ENCODE measurements around the gene PRR33.
"Not testable (repeated sequence)": the region's sequence is repeated elsewhere in the genome, so short reads cannot be mapped to it uniquely, and the experiment has no call there.

The PRR33 gene

DNA sequence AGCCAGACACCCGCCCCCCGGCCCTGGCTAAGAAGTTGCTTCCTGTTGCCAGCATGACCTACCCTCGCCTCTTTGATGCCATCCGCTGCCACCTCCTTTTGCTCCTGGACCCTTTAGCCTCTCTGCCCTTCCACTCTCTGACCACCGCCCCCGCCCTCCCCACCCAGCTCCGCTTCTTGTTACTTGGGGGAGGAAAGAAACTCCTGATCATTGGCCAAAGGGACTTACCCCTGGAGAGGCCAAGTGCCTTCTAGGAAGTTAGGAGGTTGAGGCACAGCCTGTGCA lies at the start of gene PRR33:
Gene PRR33 (minus strand): TSS at position 65 of the 285 bp plus-strand sequence. CDS start 1,311 bp downstream, outside the sequence.
- no peak for DNase-seq (ENCODE audit: low read depth in 2 of 2)

GRCh38 chr11:1939788-1940187 lies 48.1 kb upstream of the PRR33 start:
- not testable (repeated sequence) for DNase-seq (ENCODE audit: low read depth in 2 of 2)

- DNase-seq (ENCODE audit: low read depth in 2 of 2): no peak
Observed at GRCh38 chr11:1939006-1939625, 47.4 kb upstream of the PRR33 start.

DNA sequence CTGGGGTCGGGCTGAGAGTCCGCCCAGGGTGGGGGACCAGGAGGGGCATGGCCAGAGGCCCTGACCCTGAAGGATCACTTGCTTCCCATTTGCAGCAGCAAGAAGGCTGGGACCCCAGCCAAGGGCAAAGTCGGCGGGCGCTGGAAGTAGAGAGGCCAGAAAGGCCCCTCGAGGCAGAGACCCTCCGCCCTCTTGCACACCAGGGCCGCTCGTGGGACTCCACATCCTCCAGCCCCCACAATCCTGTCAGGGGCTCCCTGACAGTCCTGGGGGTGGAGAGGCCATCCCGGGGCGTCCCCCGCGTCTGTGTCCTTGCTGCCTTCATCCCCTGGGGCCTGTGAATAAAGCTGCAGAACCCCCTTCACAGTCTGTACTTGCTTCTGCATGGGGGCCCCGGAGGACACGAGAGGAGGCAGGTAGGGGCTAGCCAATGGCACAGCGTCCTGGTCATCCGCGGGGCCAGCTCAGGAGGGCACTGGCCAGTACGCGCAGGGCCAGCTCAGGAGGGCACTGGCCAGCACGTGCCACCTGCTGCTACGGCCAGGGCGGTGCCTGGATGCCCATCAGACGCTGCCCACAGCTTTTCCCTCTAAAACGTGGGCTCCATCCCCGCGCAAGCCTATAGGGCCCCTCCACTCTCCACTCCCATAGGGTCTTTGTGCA lies 46.8 kb upstream of the PRR33 start:
- no peak for DNase-seq (ENCODE audit: low read depth in 2 of 2)

DNA sequence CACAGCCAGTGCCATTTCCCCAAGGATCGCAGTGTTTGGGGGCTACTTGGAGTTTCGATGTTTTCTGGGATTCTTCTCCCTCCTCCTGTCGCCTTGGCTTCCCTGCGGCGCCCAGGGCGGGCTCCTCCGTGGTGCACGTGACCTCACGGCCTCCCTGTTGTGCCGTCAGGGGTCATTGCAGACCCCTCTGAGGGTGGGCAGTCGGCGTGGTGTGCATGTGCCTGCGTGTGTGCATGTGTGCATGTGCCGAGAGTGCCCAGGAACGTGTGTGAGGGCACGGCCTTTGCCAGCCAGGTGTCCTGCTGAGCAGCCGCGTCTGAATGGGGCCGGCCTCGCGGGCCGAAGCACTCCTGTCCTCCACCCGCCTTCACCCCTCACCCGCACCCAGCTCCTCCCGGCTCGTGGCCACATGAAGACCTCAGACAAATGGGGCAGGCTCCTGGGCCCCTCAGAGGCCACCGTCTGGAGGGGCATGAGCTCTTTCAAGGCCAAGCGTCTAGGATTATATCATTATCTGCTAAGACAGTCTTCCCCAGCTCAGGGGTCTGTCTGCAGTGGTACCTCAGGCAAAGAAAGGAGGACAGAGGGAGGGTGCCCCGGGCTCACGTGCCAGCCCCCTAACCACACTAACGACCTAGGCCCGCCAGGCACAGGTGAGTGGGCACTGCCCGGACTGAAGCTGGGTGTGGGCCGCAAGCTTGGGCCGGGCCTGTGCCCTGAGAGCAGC lies 46.1 kb upstream of the PRR33 start:
- DNase-seq (ENCODE audit: low read depth in 2 of 2): no peak

GRCh38 chr11:1936781-1937615 lies 45.3 kb upstream of the PRR33 start:
- no peak for DNase-seq (ENCODE audit: low read depth in 2 of 2)

- no peak for DNase-seq (ENCODE audit: low read depth in 2 of 2)
Observed at GRCh38 chr11:1936072-1936780, 44.5 kb upstream of the PRR33 start.

DNA sequence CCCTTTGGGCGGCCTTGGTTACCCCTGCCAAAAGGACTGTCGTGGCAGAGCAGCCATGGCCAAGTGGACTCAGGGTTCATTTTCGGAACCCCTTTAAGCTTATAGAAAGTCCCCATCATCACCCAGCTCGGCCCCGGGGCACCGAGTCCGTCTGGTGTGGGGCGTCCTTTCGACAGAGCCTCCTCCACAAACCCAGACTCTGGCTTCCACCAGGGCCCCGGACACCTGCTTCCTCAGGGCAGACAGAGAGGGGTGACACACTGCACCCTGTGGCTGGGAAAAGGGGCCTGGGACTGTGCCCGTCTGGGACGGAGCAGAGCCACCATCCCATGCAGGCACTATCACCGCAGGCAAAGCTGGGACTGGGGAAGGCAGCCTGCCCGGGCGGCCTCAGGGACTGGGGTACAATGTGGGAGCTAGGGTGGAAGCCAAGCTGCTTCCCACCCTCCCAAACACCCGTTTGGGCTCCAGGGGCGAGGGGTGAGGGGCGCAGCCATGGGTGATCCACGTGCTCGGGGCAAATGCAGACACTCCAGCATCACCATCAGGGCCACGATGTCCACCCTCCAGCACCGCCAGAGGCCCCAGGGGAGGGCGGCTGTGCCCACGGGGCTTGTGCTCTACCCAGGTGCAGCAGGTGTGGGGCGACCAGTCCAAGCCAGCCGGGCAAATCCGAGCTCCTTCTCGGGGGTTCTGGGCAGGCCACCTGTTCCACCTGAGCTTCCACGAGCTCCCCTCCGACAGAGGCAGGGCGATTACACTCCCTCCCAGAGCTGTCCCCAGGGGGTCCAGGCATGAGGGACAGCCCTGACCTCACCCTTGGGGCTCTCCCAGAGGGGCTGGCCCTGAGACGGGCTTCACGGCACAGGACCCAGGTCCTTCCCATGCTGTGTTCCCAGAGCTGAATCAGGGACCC lies 43.7 kb upstream of the PRR33 start:
- DNase-seq (ENCODE audit: low read depth in 2 of 2): no peak

DNA sequence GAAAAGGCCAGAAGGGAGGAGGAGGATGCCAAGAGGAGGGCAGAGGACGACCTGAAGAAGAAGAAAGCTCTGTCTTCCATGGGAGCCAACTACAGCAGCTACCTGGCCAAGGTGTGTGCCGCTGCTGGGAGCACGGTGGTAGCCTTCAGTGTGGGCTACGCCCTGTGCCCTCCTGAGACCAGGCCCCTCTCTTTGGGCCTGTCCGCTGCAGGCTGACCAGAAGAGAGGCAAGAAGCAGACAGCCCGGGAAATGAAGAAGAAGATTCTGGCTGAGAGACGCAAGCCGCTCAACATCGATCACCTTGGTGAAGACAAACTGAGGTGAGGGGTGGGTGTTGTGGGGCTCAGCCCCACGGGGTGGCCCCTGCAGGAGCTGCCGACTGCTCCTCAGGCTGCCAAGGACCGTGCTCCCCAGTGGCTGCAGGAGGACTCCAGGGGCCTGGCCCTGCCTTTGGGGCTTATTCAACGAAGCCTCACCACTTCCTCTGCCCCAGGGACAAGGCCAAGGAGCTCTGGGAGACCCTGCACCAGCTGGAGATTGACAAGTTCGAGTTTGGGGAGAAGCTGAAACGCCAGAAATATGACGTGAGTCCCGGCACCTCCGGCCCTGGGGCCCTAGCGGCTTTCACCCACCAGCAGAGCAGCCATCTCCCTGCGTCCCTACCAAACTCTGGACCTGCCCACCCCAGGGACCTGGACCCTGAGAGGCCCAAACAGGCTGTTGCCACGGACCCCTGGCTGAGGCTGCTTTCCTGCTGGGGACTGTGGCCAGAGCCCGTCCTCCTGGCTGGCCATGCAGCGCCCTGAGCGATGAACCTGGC lies 42.9 kb upstream of the PRR33 start:
- DNase-seq (ENCODE audit: low read depth in 2 of 2): no peak

GRCh38 chr11:1933416-1934334 lies 42.0 kb upstream of the PRR33 start:
- DNase-seq (ENCODE audit: low read depth in 2 of 2): no peak

- no peak for DNase-seq (ENCODE audit: low read depth in 2 of 2)
Observed at GRCh38 chr11:1932681-1933080, 41.0 kb upstream of the PRR33 start.

DNA sequence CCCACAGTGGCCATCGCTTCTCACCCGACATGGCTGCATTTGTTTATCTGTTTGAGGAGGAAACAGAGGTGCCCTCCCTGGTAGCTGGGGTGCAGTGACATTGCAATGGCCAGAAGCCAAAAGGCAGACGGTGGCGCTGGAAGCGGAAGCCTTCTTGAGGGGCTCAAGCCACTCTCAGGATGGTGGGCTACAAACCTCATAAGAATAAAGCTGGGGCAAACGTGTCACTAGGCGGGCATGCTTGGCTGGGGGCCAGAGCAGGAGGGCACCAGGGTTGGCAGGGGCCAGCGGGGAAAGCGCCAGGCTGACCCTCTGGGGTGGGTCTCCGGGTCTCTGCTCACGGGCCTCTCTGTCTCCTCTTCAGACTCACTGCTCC lies 40.4 kb upstream of the PRR33 start:
- DNase-seq (ENCODE audit: low read depth in 2 of 2): no peak

GRCh38 chr11:1931341-1932104 lies 39.8 kb upstream of the PRR33 start:
- DNase-seq (ENCODE audit: low read depth in 2 of 2): no peak

- DNase-seq (ENCODE audit: low read depth in 2 of 2): no peak
Observed at GRCh38 chr11:1930462-1930830, 38.8 kb upstream of the PRR33 start.

DNA sequence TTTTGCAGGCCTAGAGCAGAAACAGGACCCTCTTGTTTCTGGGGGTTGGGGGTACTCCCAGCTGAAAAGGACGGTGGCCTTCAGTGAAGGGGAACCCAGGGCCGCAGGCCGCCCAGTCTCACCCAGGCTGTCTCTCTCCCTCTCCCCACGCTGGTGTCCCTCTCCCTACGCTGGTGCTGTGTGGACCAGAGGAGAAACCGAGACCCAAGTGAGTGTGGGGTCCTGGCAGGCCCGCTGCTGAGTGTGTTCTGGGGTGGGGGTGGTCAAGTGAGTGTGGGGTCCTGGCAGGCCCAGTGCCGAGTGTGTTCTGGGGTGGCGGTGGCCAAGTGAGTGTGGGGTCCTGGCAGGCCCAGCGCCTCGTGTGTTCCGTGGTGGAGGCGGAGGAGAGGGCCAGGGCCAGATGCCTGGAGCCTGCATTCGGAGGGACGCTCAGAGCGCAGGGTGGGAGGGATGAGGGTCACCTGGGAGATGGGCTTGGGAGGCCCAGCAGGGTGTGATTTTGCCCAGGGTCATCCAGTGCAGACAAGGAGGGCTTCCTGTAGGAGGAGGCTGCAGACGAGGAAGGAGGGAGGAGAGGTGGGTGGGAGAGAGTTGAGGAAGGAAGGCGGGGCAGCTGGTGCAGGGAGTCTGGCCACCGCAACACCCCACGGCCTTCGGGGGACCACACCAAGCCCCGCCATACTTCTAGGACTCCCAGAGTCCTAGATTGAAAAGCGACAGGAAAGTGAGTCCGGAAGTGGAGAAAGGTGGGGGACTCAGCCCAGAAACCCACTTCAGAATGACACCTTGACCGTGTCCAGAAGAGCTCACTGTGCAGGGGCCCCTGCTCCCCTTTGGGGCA lies 38.1 kb upstream of the PRR33 start:
- DNase-seq (ENCODE audit: low read depth in 2 of 2): no peak

GRCh38 chr11:1928891-1929541 lies 37.3 kb upstream of the PRR33 start:
- no peak for DNase-seq (ENCODE audit: low read depth in 2 of 2)

DNA sequence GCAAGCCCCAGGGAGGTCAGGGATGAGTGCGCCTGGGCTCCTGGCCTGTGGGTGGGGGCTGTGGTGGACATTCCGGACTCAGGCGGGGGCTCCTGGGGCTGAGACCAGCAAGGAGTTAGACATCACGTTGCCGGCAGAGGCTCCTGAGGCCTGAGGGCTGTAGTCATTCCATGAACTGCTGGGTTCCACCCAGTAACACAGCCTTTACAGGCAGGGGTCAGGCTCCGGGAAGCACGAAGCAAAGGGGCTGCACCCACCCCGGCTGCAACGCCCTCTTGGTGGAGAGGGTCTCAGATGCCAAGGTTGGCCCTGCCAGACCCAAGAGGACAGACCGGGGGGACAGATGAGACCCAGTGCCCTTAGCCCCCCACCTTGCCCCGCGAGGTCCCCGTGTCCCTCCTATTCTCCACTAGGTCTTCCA lies 36.8 kb upstream of the PRR33 start:
- DNase-seq (ENCODE audit: low read depth in 2 of 2): no peak
